Measurements from ENCODE around the gene FAM20B.

The FAM20B gene

GRCh38 chr1:179066471-179066870 lies 40.8 kb downstream of the FAM20B start:
- no peak for DNase-seq (ENCODE audit: insufficient read length, low spot score)
- TF ChIP-seq SPI1 (IDR thresholded peaks at IDR 0.05; ENCODE audit: low read depth, low read length): no peak
- TF ChIP-seq POU2F2 (IDR thresholded peaks at IDR 0.05; ENCODE audit: low read depth, low read length): no peak
- TF ChIP-seq PAX5 (IDR thresholded peaks at IDR 0.05; ENCODE audit: insufficient read depth, low read length, severe bottlenecking): no peak
- no peak for TF ChIP-seq POLR2A (IDR thresholded peaks at IDR 0.05; ENCODE audit: low read depth, low read length)
- TF ChIP-seq POLR2AphosphoS5 (IDR thresholded peaks at IDR 0.05; ENCODE audit: low read depth, low read length): no peak
- no peak for TF ChIP-seq TAF1 (IDR thresholded peaks at IDR 0.05; ENCODE audit: low read depth, low read length)
- FAIRE-seq: no peak

GRCh38 chr1:179077396-179077795 lies 51.7 kb downstream of the FAM20B start:
- DNase-seq (ENCODE audit: insufficient read length, low spot score) (no peak), FAIRE-seq (no peak)
- TF ChIP-seq PAX5 (IDR thresholded peaks at IDR 0.05; ENCODE audit: insufficient read depth, low read length, severe bottlenecking) (no peak), TAF1 (IDR thresholded peaks at IDR 0.05; ENCODE audit: low read depth, low read length) (no peak), POLR2AphosphoS5 (IDR thresholded peaks at IDR 0.05; ENCODE audit: low read depth, low read length) (no peak), SPI1 (IDR thresholded peaks at IDR 0.05; ENCODE audit: low read depth, low read length) (no peak), POU2F2 (IDR thresholded peaks at IDR 0.05; ENCODE audit: low read depth, low read length) (no peak), POLR2A (IDR thresholded peaks at IDR 0.05; ENCODE audit: low read depth, low read length) (no peak)

- DNase-seq (ENCODE audit: insufficient read length, low spot score): no peak
- TF ChIP-seq TAF1 (IDR thresholded peaks at IDR 0.05; ENCODE audit: low read depth, low read length): no peak
- no peak for TF ChIP-seq PAX5 (IDR thresholded peaks at IDR 0.05; ENCODE audit: insufficient read depth, low read length, severe bottlenecking)
- no peak for TF ChIP-seq SPI1 (IDR thresholded peaks at IDR 0.05; ENCODE audit: low read depth, low read length)
- no peak for TF ChIP-seq POLR2AphosphoS5 (IDR thresholded peaks at IDR 0.05; ENCODE audit: low read depth, low read length)
- no peak for TF ChIP-seq POLR2A (IDR thresholded peaks at IDR 0.05; ENCODE audit: low read depth, low read length)
- no peak for TF ChIP-seq POU2F2 (IDR thresholded peaks at IDR 0.05; ENCODE audit: low read depth, low read length)
- no peak for FAIRE-seq
These were observed 53.5 kb downstream of the FAM20B start for GRCh38 chr1:179079113-179079761.

GRCh38 chr1:179080866-179081686 lies 55.4 kb downstream of the FAM20B start:
- FAIRE-seq: no peak
- DNase-seq (ENCODE audit: insufficient read length, low spot score): no peak
- TF ChIP-seq SPI1 (IDR thresholded peaks at IDR 0.05; ENCODE audit: low read depth, low read length) (peak; percentile 60; the same call in 1 of the 2 replicates), POLR2A (IDR thresholded peaks at IDR 0.05; ENCODE audit: low read depth, low read length) (no peak), POU2F2 (IDR thresholded peaks at IDR 0.05; ENCODE audit: low read depth, low read length) (no peak), POLR2AphosphoS5 (IDR thresholded peaks at IDR 0.05; ENCODE audit: low read depth, low read length) (no peak), PAX5 (IDR thresholded peaks at IDR 0.05; ENCODE audit: insufficient read depth, low read length, severe bottlenecking) (no peak), TAF1 (IDR thresholded peaks at IDR 0.05; ENCODE audit: low read depth, low read length) (no peak)

- DNase-seq (ENCODE audit: insufficient read length, low spot score): peak; percentile 92
- FAIRE-seq: peak; percentile 94
- 0 out of 2 replicates have a peak, but pooled peaks have one; percentile 31 for TF ChIP-seq SPI1 (IDR thresholded peaks at IDR 0.05; ENCODE audit: low read depth, low read length)
- peak; percentile 63; the same call in 1 of the 2 replicates for TF ChIP-seq TAF1 (IDR thresholded peaks at IDR 0.05; ENCODE audit: low read depth, low read length)
- peak; percentile 61; the same call in 1 of the 2 replicates for TF ChIP-seq POLR2AphosphoS5 (IDR thresholded peaks at IDR 0.05; ENCODE audit: low read depth, low read length)
- TF ChIP-seq PAX5 (IDR thresholded peaks at IDR 0.05; ENCODE audit: insufficient read depth, low read length, severe bottlenecking): no peak
- peak; percentile 86 for TF ChIP-seq POLR2A (IDR thresholded peaks at IDR 0.05; ENCODE audit: low read depth, low read length)
- TF ChIP-seq POU2F2 (IDR thresholded peaks at IDR 0.05; ENCODE audit: low read depth, low read length): peak; percentile 43; the same call in 1 of the 2 replicates
These were observed 56.1 kb downstream of the FAM20B start, which contains the start of gene TOR3A for GRCh38 chr1:179081687-179082332. TOR3A (plus strand) TSS chr1:179082070; CDS start chr1:179082129, 59 bp downstream.

GRCh38 chr1:179082333-179082998 lies 56.8 kb downstream of the FAM20B start:
- no peak for TF ChIP-seq SPI1 (IDR thresholded peaks at IDR 0.05; ENCODE audit: low read depth, low read length)
- TF ChIP-seq POU2F2 (IDR thresholded peaks at IDR 0.05; ENCODE audit: low read depth, low read length): no peak
- FAIRE-seq (peak; percentile 47), DNase-seq (ENCODE audit: insufficient read length, low spot score) (peak; percentile 41)

- DNase-seq (ENCODE audit: insufficient read length, low spot score) (no peak), FAIRE-seq (peak; percentile 40)
- TF ChIP-seq PAX5 (IDR thresholded peaks at IDR 0.05; ENCODE audit: insufficient read depth, low read length, severe bottlenecking): no peak
- TF ChIP-seq POLR2AphosphoS5 (IDR thresholded peaks at IDR 0.05; ENCODE audit: low read depth, low read length): 0 out of 2 replicates have a peak, but pooled peaks have one; percentile 20
- peak; percentile 27; the same call in 1 of the 2 replicates for TF ChIP-seq POU2F2 (IDR thresholded peaks at IDR 0.05; ENCODE audit: low read depth, low read length)
- TF ChIP-seq TAF1 (IDR thresholded peaks at IDR 0.05; ENCODE audit: low read depth, low read length): no peak
- TF ChIP-seq SPI1 (IDR thresholded peaks at IDR 0.05; ENCODE audit: low read depth, low read length): no peak; the same call in 1 of the 2 replicates
- peak; percentile 38; the same call in 1 of the 2 replicates for TF ChIP-seq POLR2A (IDR thresholded peaks at IDR 0.05; ENCODE audit: low read depth, low read length)
These were observed 57.3 kb downstream of the FAM20B start for GRCh38 chr1:179082999-179083335.

- TF ChIP-seq SPI1 (IDR thresholded peaks at IDR 0.05; ENCODE audit: low read depth, low read length): no peak
- TF ChIP-seq POU2F2 (IDR thresholded peaks at IDR 0.05; ENCODE audit: low read depth, low read length): peak; percentile 96
- FAIRE-seq (peak; percentile 50), DNase-seq (ENCODE audit: insufficient read length, low spot score) (no peak)
These were observed 57.8 kb downstream of the FAM20B start for GRCh38 chr1:179083533-179083932.

- TF ChIP-seq POLR2AphosphoS5 (IDR thresholded peaks at IDR 0.05; ENCODE audit: low read depth, low read length) (no peak), PAX5 (IDR thresholded peaks at IDR 0.05; ENCODE audit: insufficient read depth, low read length, severe bottlenecking) (no peak), POU2F2 (IDR thresholded peaks at IDR 0.05; ENCODE audit: low read depth, low read length) (no peak), TAF1 (IDR thresholded peaks at IDR 0.05; ENCODE audit: low read depth, low read length) (no peak)
- FAIRE-seq: no peak
- DNase-seq (ENCODE audit: insufficient read length, low spot score): no peak
These were observed 62.0 kb downstream of the FAM20B start for GRCh38 chr1:179087665-179088064.

Measured in GM12891 (cell line).